ENCODE measurements around the gene TTC6.

- TF ChIP-seq, protein P1, sequence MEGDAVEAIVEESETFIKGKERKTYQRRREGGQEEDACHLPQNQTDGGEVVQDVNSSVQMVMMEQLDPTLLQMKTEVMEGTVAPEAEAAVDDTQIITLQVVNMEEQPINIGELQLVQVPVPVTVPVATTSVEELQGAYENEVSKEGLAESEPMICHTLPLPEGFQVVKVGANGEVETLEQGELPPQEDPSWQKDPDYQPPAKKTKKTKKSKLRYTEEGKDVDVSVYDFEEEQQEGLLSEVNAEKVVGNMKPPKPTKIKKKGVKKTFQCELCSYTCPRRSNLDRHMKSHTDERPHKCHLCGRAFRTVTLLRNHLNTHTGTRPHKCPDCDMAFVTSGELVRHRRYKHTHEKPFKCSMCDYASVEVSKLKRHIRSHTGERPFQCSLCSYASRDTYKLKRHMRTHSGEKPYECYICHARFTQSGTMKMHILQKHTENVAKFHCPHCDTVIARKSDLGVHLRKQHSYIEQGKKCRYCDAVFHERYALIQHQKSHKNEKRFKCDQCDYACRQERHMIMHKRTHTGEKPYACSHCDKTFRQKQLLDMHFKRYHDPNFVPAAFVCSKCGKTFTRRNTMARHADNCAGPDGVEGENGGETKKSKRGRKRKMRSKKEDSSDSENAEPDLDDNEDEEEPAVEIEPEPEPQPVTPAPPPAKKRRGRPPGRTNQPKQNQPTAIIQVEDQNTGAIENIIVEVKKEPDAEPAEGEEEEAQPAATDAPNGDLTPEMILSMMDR (IDR thresholded peaks at IDR 0.05; ENCODE audit: poor library complexity, severe bottlenecking), result no peak
- TF ChIP-seq SMC3 (conservative IDR thresholded peaks at IDR 0.05; ENCODE audit: poor library complexity) (no peak), MXI1 (conservative IDR thresholded peaks at IDR 0.05; ENCODE audit: poor library complexity, severe bottlenecking) (no peak)
Observed at GRCh38 chr14:37625597-37626595, 30.5 kb downstream of the TTC6 start.

Measured in neural cell (in vitro differentiated cells).